ENCODE results near the gene SDHB.
"Not testable (repeated sequence)": the region's sequence is repeated elsewhere in the genome, so short reads cannot be mapped to it uniquely, and the experiment has no call there.

Gene SDHB

GRCh38 chr1:17068789-17069188 lies 15.0 kb upstream of the SDHB start:
- no peak for ATAC-seq (replicated peaks; ENCODE audit: extremely low read depth, poor library complexity, severe bottlenecking)
- no peak for DNase-seq (ENCODE audit: low spot score in 2 of 2)
- H3K9me3 Mint-ChIP-seq, result no peaks in the 10 kb centered on the region
- no peaks in the 10 kb centered on the region for H3K36me3 Mint-ChIP-seq (ENCODE audit: insufficient read depth)
- H3K4me1 Mint-ChIP-seq, result no peaks in the 10 kb centered on the region
- H3K27ac Mint-ChIP-seq (ENCODE audit: low read depth), result no peak overlapping the region
- H3K4me3 Mint-ChIP-seq, result no peak overlapping the region
- H3K27me3 Mint-ChIP-seq, result no peaks in the 10 kb centered on the region

DNA sequence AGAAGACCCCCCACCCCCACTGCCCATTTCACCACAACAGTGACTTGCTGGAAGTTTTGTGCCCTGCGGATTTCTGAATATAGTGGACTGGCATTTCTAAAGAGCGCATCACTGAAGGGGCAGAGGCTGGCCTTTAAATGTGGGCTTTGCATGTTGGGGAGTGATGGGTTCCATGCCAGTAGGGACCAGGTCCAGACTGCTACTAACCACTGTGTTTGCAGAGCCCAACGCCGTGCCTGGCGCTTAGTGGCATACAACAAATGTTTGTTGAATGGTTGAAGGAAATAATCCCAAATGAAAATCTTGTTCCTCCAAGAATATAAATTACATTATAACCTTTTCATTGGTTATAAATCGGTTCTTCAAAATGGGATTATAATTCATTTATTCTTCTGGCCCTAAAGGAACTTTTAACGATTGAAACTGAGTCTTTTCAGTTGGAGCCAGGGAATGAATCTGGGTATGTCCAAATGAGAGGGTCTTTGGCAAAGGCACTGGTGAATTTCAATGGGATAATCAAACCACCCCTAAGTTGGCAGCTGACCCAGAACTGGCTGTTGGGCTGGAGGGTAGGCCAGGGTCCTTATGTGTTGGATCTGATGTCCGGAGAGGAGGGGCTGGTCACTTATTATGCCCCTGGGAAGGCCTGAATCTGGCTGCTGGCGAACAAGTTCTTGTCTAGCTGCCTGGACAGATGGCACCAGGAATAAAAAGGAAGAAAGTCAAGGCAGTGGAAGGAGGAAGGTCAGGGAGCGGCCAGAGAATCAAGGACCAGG lies 13.8 kb upstream of the SDHB start:
- H3K4me3 Mint-ChIP-seq, result no peak overlapping the region
- H3K9me3 Mint-ChIP-seq, result no peaks in the 10 kb centered on the region
- no peaks in the 10 kb centered on the region for H3K4me1 Mint-ChIP-seq
- ATAC-seq (replicated peaks; ENCODE audit: extremely low read depth, poor library complexity, severe bottlenecking) (no peak), DNase-seq (ENCODE audit: low spot score in 2 of 2) (no peak)
- H3K36me3 Mint-ChIP-seq (ENCODE audit: insufficient read depth), result no peaks in the 10 kb centered on the region
- H3K27me3 Mint-ChIP-seq, result no peaks in the 10 kb centered on the region
- no peak overlapping the region for H3K27ac Mint-ChIP-seq (ENCODE audit: low read depth)

DNA sequence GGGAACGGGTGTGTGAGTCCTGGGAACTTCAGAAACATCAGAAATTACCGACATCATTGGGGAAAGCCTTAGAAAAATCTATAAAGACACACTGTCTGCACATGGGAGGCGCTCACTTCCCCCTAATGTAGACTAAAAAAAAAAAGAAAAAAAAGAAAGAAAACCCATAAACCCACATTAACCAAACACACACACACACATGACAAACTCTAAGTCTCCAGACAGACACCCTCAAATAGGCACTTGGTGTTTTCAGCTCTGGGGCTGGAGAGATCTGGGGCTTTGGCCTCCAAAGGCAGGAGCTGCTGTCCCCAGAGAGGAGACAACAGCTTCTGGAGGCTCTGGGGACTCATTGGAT lies 13.2 kb upstream of the SDHB start:
- H3K4me1 Mint-ChIP-seq, result no peaks in the 10 kb centered on the region
- H3K27me3 Mint-ChIP-seq, result no peaks in the 10 kb centered on the region
- no peak for ATAC-seq (replicated peaks; ENCODE audit: extremely low read depth, poor library complexity, severe bottlenecking)
- H3K9me3 Mint-ChIP-seq, result no peaks in the 10 kb centered on the region
- H3K4me3 Mint-ChIP-seq, result no peak overlapping the region
- H3K36me3 Mint-ChIP-seq (ENCODE audit: insufficient read depth), result no peaks in the 10 kb centered on the region
- no peak overlapping the region for H3K27ac Mint-ChIP-seq (ENCODE audit: low read depth)
- no peak for DNase-seq (ENCODE audit: low spot score in 2 of 2)

DNA sequence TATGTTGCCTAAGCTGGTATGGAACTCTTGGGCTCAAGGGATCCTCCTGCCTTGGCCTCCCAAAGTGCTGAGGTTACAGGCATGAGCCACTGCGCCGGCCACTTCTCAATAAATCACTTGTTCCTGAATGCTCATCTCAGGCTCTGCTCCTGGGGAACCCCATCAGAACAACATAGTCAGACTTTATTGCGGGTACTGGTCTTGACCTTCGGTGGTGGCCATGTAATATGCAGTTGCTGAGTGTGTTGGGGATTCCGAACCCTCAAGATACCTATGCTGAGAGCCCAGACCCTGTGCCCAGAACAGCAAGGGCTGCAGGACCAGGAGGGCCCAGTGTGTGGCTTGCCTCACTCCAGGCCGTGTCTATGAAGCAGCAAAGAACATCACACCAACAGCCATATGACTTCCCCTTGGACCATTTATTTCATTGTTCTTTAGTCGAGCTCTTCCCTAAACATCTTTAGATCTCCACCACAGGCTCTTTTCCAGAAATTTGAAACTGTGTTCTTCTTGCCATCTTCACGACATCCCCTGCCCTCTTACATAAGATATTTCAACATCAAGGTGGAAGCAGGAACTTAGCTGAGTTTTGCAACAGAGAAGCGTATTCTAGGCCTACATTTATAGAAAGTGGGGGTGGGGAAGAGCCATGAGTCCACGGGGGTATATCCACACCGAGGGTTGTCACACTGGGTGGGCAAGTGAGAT lies 12.7 kb upstream of the SDHB start:
- Mint-ChIP-seq H3K27ac (ENCODE audit: low read depth) (no peak overlapping the region), H3K9me3 (no peaks in the 10 kb centered on the region), H3K36me3 (ENCODE audit: insufficient read depth) (no peaks in the 10 kb centered on the region), H3K4me1 (no peaks in the 10 kb centered on the region), H3K4me3 (no peak overlapping the region), H3K27me3 (no peaks in the 10 kb centered on the region)
- no peak for DNase-seq (ENCODE audit: low spot score in 2 of 2)
- no peak for ATAC-seq (replicated peaks; ENCODE audit: extremely low read depth, poor library complexity, severe bottlenecking)

DNA sequence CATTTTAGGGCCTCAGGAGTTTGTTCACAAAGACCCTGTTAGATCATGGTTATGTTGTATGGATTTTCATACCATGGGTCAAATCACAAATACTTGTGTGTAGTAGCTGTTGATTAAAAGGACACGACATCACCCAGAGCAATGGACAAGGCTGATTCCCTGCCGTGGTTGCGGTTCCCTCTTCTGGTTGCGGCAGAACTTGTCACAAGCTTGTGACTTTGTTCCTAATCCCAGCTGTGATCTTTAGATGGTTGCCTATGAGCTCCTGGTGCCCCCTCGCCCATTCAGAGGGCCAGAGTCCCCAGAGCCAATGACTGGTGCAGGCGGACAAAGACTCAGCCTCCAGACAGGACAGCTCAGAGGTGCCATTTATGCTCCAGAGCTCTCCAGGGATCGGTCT lies 11.8 kb upstream of the SDHB start:
- H3K27me3 Mint-ChIP-seq, result no peaks in the 10 kb centered on the region
- no peak for DNase-seq (ENCODE audit: low spot score in 2 of 2)

GRCh38 chr1:17062751-17063150 lies 8.9 kb upstream of the SDHB start:
- H3K4me1 Mint-ChIP-seq; H3K36me3 Mint-ChIP-seq (ENCODE audit: insufficient read depth); H3K27ac Mint-ChIP-seq (ENCODE audit: low read depth); H3K4me3 Mint-ChIP-seq; ATAC-seq (replicated peaks; ENCODE audit: extremely low read depth, poor library complexity, severe bottlenecking); DNase-seq (ENCODE audit: low spot score in 2 of 2); H3K9me3 Mint-ChIP-seq: not testable (repeated sequence)
- H3K27me3 Mint-ChIP-seq, result peaks cover 18% of the 10 kb centered on the region

More for the DNA sequence above, 11.8 kb upstream of the SDHB start:
- ATAC-seq (replicated peaks; ENCODE audit: extremely low read depth, poor library complexity, severe bottlenecking), result no peak
- Mint-ChIP-seq H3K9me3 (no peaks in the 10 kb centered on the region), H3K27ac (ENCODE audit: low read depth) (no peak overlapping the region), H3K4me3 (no peak overlapping the region), H3K36me3 (ENCODE audit: insufficient read depth) (no peaks in the 10 kb centered on the region), H3K4me1 (no peaks in the 10 kb centered on the region)

DNA sequence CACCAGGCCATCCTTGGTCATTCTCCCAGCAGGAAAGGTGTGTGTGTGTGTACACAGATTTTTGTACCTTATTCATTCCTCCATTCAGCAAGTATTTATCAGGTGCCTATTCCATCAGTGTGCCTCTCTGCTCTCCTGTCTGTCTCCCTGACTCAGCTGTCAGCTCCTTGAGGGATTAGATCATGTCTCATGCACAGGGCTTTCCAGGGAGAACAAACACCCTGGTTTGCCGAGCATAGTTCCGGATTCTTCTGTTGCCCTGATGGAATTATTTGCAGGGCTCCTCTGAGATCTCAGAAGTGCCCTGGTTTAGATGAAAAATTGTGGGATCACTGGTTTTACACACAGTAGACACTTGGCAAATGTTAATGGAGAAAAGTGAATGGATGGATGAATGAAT lies 8.1 kb upstream of the SDHB start:
- no peak overlapping the region for H3K4me3 Mint-ChIP-seq
- DNase-seq (ENCODE audit: low spot score in 2 of 2), result no peak
- no peaks in the 10 kb centered on the region for H3K4me1 Mint-ChIP-seq
- no peaks in the 10 kb centered on the region for H3K9me3 Mint-ChIP-seq
- no peak overlapping the region for H3K27ac Mint-ChIP-seq (ENCODE audit: low read depth)
- peaks cover 20% of the 10 kb centered on the region for H3K27me3 Mint-ChIP-seq
- ATAC-seq (replicated peaks; ENCODE audit: extremely low read depth, poor library complexity, severe bottlenecking), result no peak
- no peaks in the 10 kb centered on the region for H3K36me3 Mint-ChIP-seq (ENCODE audit: insufficient read depth)

DNA sequence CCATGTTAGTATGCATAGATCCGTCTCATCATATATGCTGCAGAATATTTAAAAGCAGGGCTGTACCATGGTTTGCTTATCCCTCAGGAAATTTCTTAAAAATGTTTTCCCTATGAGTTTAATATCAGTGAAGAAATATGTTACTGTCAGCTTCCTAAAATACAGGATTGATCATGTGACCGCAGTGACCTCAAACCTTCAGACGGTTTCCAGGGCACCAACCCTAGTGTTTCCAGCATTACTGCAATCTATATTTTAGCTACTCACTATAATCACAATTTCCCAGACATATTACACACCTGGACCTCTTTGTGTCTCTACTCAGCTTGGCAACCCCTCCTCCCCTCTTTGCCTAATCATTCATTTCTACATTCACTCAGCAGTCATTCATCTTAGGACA lies 7.7 kb upstream of the SDHB start:
- no peak overlapping the region for H3K27ac Mint-ChIP-seq (ENCODE audit: low read depth)
- H3K9me3 Mint-ChIP-seq, result no peaks in the 10 kb centered on the region
- H3K4me1 Mint-ChIP-seq, result no peaks in the 10 kb centered on the region
- no peak for ATAC-seq (replicated peaks; ENCODE audit: extremely low read depth, poor library complexity, severe bottlenecking)
- no peak overlapping the region for H3K4me3 Mint-ChIP-seq
- DNase-seq (ENCODE audit: low spot score in 2 of 2), result no peak
- H3K27me3 Mint-ChIP-seq, result peaks cover 20% of the 10 kb centered on the region
- H3K36me3 Mint-ChIP-seq (ENCODE audit: insufficient read depth), result no peaks in the 10 kb centered on the region

GRCh38 chr1:17060306-17060749 lies 6.5 kb upstream of the SDHB start:
- H3K4me1 Mint-ChIP-seq, result no peaks in the 10 kb centered on the region
- H3K9me3 Mint-ChIP-seq, result no peaks in the 10 kb centered on the region
- H3K27ac Mint-ChIP-seq (ENCODE audit: low read depth), result no peak overlapping the region
- DNase-seq (ENCODE audit: low spot score in 2 of 2), result no peak
- no peaks in the 10 kb centered on the region for H3K36me3 Mint-ChIP-seq (ENCODE audit: insufficient read depth)
- H3K4me3 Mint-ChIP-seq, result no peak overlapping the region
- no peak for ATAC-seq (replicated peaks; ENCODE audit: extremely low read depth, poor library complexity, severe bottlenecking)
- H3K27me3 Mint-ChIP-seq, result peaks cover 20% of the 10 kb centered on the region

DNA sequence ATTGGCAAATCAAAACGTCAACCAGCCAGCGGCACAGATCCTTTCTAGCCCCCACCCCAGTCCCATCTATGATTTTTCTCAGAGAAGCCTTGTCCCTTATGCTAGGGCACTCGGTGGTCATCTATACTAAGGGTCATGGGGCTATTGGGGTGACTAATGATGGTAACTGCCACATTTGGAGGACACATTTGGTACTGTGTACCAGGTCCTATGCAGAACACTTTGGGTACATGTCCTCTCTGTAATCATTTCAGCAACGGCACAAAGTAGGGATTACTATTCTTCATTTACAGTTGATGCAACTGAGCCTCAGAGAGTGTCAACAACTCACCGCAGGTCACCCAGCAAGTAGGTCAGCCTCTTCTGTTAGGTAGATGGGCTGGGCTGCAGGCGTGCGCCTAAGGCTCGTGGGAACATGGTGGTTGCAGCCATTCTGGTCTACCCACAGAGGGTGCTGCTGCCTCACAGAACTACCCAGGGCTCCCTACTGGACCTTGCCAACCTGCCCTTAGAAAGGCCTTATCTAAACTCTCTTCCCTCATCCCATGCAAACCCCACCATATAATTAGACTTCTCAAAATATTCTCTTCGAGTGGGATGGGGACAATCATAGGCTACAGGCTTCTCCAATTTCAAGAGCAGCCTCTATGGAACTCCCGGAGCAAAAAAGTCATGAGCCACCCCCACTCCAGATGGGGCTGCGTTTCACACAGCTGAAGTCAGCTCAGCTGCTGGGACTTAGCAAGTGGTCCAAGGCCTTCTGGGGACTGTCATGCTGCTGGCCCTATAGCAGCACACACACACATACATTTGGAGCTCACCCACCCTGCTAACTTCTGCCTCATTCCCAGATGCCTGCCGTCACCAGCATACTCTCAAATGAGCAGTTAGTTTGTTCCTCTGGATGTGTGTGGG lies 5.8 kb upstream of the SDHB start:
- Mint-ChIP-seq H3K27ac (ENCODE audit: low read depth) (no peak overlapping the region), H3K27me3 (peaks cover 20% of the 10 kb centered on the region)
- no peak for DNase-seq (ENCODE audit: low spot score in 2 of 2)

DNA sequence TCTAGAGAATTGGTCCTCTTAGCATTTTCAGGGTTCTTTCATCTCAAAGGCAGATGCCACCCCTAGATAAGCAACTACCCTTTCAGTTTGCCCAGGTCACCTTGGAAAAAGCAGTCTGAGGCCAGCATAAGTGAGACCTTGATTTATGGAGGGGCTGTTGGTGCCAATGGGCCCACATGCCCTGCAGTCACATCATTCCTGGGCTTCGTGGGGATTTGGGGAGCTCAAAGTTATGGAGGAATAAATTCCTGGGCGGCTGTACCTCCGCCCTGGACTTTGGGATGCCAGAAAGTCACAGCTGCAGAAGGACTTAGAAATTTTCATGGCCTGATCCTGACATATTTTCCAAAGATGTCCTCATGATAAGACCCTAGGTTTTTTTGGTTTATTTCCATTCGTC lies 2.7 kb upstream of the SDHB start:
- ATAC-seq (replicated peaks; ENCODE audit: extremely low read depth, poor library complexity, severe bottlenecking), result no peak
- H3K27ac Mint-ChIP-seq (ENCODE audit: low read depth), result no peak overlapping the region
- peaks cover 13% of the 10 kb centered on the region for H3K4me1 Mint-ChIP-seq
- peaks cover 5% of the 10 kb centered on the region for H3K36me3 Mint-ChIP-seq (ENCODE audit: insufficient read depth)
- H3K4me3 Mint-ChIP-seq, result no peak overlapping the region
- DNase-seq (ENCODE audit: low spot score in 2 of 2), result no peak
- no peaks in the 10 kb centered on the region for H3K9me3 Mint-ChIP-seq
- H3K27me3 Mint-ChIP-seq, result peaks cover 20% of the 10 kb centered on the region

More for the DNA sequence above, 5.8 kb upstream of the SDHB start:
- Mint-ChIP-seq H3K4me1 (no peaks in the 10 kb centered on the region), H3K9me3 (no peaks in the 10 kb centered on the region), H3K36me3 (ENCODE audit: insufficient read depth) (no peaks in the 10 kb centered on the region), H3K4me3 (no peak overlapping the region)
- peak; percentile 49 for ATAC-seq (replicated peaks; ENCODE audit: extremely low read depth, poor library complexity, severe bottlenecking)

- no peaks in the 10 kb centered on the region for H3K9me3 Mint-ChIP-seq
- peaks cover 13% of the 10 kb centered on the region for H3K36me3 Mint-ChIP-seq (ENCODE audit: insufficient read depth)
- no peak for ATAC-seq (replicated peaks; ENCODE audit: extremely low read depth, poor library complexity, severe bottlenecking)
- no peak overlapping the region for H3K27ac Mint-ChIP-seq (ENCODE audit: low read depth)
- DNase-seq (ENCODE audit: low spot score in 2 of 2), result no peak
- peaks cover 20% of the 10 kb centered on the region for H3K27me3 Mint-ChIP-seq
- H3K4me1 Mint-ChIP-seq, result peaks cover 19% of the 10 kb centered on the region
- no peak overlapping the region for H3K4me3 Mint-ChIP-seq
These were observed 2.0 kb upstream of the SDHB start for GRCh38 chr1:17055801-17056200.

All from central memory CD8-positive, alpha-beta T cell (primary cell).